Lung microvascular endothelial cell (primary cell): Measurements from ENCODE around the gene PIF1. TPM values are rescaled to one million over a fixed set of nuclear protein-coding genes. Genes with fewer than 3 reads are reported as not detected.
A peak's percentile ranks its signal among the peaks of the same experiment; 100 is the strongest.

Experiments used
- DNase-seq, 2 donors: peaks; one replicate each; pipeline versions ENCODE4 v3.0.0 to v3.0.0-alpha.2; 2010; ENCODE audit warnings: low read depth in 2 of 2
- total RNA-seq: library from RNA; depleted of rRNA; stranded (reverse); fragments of >200 nt; gene quantifications from 2 replicates; pipeline ENCODE4 v1.2.1, GENCODE V29; 2014

Gene PIF1
- total RNA-seq: 1.8 and 5.4 TPM in 2 replicates

- DNase-seq: peak; percentile 97 to 98
These were observed at the start of gene PIF1 for GRCh38 chr15:64825431-64826294. PIF1 (minus strand) TSS chr15:64825647; CDS start chr15:64824335, 1,312 bp downstream.

- peak; percentile 88 to 96 for DNase-seq
These were observed 44.9 kb upstream of the PIF1 start for GRCh38 chr15:64870353-64870752.

- DNase-seq: peak in 1 of 2 donors; percentile 68
These were observed 44.1 kb upstream of the PIF1 start for GRCh38 chr15:64869501-64869900.

GRCh38 chr15:64865998-64866520, 40.6 kb upstream of the PIF1 start:
- no peak for DNase-seq

- DNase-seq: peak in 1 of 2 donors; percentile 68
These were observed 39.9 kb upstream of the PIF1 start for GRCh38 chr15:64865126-64865997.

- DNase-seq: no peak
These were observed 38.6 kb upstream of the PIF1 start for GRCh38 chr15:64864068-64864467.

- no peak for DNase-seq
These were observed 37.0 kb upstream of the PIF1 start for GRCh38 chr15:64862408-64862807.

GRCh38 chr15:64861960-64862359, 36.5 kb upstream of the PIF1 start:
- no peak for DNase-seq

- no peak for DNase-seq
These were observed 35.9 kb upstream of the PIF1 start for GRCh38 chr15:64861331-64861730.

GRCh38 chr15:64859226-64859625, 33.8 kb upstream of the PIF1 start:
- peak; percentile 53 to 79 for DNase-seq

- DNase-seq: no peak
These were observed 32.7 kb upstream of the PIF1 start for GRCh38 chr15:64858021-64858575.

- peak in 1 of 2 donors; percentile 50 for DNase-seq
These were observed 32.0 kb upstream of the PIF1 start for GRCh38 chr15:64857421-64857820.

GRCh38 chr15:64856429-64857145, 31.1 kb upstream of the PIF1 start:
- DNase-seq: peak; percentile 48 to 63

- no peak for DNase-seq
These were observed 29.9 kb upstream of the PIF1 start for GRCh38 chr15:64855205-64855975.

GRCh38 chr15:64854526-64854925, 29.1 kb upstream of the PIF1 start:
- DNase-seq: no peak

- DNase-seq: peak in 1 of 2 donors; percentile 65
These were observed 28.6 kb upstream of the PIF1 start for GRCh38 chr15:64854041-64854440.

- DNase-seq: peak in 1 of 2 donors; percentile 48
These were observed 26.0 kb upstream of the PIF1 start for GRCh38 chr15:64851503-64851840.

- DNase-seq: no peak
These were observed 25.5 kb upstream of the PIF1 start for GRCh38 chr15:64850778-64851502.

- no peak for DNase-seq
These were observed 22.6 kb upstream of the PIF1 start for GRCh38 chr15:64847876-64848716.
